NCI-H1694 treated with DMSO at 0.1 percent for 48 hours (cell line): ENCODE measurements around the gene IGSF9B.

ENCODE experiments used
- DNase-seq: peaks from one replicate; lab custom pipeline; 2025; lab: John Stamatoyannopoulos, UW

IGSF9B gene

DNA sequence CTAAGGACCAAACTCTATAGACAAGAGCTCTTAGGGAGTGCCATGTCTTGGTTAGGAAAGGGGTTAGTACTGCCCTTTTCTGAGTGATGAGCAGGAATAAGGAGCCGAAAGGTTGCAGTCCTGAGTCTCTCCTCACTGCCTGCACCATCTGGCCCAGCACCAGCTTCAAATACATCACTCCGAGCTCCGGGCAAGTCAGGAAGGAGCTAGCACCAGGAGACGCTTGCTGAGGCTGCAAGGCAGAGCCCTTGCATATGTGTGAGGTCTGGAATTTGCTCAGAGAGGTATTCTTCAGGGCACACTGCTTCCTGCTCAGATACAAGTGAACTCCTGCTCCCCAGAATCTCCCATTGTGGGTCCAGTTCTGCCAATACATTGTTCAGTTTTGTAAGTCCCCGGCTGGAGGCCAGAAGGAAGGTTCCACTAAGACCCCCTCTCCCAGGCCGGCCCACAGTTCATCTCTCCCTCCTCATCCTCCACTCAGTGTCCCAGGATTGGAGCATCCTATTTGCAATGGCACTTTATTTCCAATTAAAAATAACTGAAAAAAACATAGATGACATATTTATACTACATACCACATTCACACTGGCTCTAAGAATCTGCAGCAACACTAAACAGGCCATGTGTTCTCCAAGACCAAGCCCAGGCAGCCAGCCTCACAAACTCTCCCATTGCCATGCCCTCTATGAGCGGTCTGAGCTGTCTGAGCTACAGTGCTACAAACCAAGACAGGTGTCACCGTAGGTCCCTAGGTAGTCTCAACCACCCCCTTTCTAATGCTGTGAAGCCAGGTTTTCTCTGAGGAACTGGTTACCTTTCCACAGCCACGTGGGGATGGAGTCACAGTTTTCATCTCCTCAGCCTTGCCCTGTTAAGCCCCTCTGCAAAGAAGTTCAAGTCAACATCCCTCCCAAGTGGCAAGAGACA lies 56.3 kb downstream of the IGSF9B start:
- DNase-seq: no peak

DNA sequence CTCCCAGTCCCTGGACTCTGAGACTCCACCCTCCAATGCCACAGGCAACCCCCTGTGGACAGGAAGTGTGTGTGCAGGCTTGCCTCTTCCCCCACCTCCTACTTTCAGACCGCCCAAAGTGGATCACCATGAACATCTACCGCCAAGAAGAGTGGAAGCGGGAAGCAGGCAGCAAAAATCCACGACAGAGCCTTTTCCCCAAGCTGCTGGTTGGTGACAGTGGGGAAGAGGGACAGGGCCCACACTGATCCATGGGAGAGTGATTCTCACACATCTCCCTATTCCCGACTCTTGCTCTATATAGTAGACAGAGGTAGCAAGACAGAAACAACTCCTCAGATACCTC lies 58.0 kb downstream of the IGSF9B start:
- no peak for DNase-seq

DNA sequence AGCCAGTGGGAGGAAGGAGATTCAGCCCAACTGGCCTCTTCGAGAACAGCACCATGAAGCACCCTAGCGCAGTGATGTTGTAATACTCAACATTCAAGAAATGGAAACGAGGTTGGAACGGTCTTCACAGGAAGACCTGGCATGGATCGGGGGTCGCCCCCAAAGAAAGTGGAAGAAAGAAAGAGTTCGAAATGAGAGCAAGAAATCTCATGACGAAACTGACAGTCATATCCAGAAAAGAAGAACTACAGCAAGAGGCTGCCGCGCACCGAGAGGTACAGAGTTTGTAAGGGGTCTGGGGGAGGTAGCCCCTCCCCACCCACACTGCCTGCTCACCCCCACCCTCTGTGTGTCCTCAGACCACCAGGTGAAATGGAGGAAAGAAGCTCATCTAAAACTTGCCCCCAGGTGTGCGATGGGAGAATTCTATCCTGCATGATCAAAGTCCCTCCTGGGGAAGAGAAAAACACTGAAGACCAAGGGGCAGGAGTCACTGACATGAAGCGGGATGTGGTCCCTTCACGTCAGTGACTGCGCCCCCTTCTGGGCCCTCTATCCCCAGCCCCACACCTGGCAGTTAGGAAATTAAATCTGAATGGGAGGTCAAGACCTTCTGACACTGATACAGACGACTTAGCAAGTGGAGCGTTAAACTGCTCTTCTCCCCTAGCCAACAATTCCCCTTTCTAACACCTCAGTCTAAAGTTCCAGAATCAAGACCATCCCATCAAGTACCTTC lies 58.6 kb downstream of the IGSF9B start:
- no peak for DNase-seq

DNA sequence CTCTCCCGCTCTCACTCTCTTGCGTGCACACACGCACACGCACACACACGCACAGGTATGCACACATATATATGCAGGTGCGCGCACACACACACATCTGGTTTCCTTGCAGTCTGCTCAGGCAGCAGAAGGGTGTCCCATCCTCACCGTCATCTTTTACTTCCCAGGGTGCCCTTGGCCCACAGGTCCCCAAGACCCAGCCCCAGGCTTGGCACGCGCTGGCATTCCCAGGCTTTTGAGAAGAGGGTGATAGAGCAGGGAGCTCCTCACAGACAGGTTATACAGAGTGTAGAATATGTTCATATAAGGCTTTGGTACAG lies 59.5 kb downstream of the IGSF9B start:
- no peak for DNase-seq

DNA sequence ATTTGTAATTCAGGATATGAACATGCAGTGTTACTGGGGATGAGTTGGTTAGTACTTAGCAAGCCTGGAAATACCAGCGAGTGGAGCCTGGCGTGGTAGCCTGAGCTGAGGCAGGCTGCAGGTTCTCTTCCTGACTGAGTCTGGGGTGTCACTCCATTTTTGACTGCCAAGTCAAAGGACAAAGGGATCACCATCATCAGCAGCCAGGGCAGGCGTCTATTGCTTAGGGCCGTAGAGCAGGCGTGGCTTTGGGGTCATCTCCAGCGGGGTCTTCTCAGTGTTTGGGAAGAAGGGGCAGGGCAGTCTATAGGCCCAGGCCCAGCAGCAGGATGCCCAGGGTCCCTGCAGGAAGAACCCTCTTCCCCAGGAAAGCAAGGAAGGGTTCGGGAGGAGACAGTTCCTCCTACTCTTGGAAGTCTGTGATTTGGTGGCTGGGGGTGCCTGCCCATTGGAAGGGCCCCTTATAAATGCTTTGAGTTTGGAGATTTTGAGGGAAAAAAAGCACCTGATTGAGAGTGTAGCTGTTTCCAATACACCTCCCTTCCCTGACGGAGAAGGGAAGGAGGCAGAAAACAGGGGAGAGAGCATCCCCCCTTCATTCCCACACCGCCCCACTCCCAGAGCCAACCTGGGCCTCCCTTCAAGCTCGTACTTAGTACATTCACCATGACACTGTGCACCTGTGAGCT lies 60.0 kb downstream of the IGSF9B start:
- DNase-seq: no peak

DNA sequence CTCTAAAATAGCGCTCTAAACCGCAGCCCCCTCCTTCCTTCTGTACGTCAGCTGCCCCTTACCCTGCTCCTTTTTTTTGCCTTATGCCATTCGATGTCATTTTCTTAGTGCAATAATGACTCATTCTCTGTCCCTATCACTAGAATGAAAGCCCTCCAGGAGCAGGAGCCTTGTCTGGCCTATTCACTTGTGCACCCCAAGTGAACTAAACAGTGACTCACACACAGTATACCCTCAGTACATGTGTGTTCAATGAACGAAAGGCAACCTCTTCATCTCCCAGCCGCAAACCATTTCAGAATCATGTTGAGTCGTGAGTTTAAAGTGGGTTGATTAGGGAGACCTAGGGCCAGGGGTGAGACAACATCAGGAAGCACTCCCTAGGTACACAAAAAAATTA lies 60.7 kb downstream of the IGSF9B start:
- DNase-seq: no peak

DNA sequence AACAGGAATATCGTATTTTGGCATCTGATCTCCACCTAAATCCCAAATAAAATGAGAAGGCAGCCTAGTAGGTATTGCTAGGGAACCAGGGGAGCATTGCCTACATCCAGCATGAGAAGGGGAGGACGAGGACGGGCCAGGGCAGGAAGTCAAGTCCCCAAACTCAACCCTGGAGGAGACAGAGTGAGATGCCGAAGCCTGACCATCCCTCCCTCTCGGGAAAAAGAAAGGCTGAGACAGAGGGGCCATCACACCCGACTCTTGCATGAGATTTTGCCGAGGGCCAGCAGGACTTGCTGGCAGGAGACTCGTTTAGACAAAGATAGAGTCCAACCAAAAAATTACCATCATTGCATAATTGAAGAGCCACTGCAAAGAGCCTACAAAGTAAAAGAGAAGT lies 61.2 kb downstream of the IGSF9B start:
- DNase-seq: no peak

DNA sequence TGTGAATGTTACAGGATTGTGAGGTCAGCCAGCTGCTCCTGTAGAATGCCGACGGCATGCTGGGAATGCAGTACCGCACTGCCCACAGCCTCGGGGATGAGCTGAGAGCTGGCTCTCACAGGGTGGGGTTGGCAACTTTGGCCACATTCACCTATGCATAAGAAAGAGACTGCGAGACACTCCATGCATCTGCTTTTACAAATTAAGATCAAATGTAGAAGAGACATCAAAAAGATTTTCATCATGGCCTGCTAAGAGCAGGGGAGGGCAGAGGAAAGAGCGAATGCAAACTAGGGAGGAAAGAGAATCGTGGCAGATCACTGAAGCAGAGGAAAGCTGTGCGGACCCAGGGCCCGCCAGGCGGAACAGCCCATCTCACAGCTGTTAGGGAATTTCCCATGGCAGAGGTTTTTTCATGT lies 61.7 kb downstream of the IGSF9B start:
- DNase-seq: no peak

DNA sequence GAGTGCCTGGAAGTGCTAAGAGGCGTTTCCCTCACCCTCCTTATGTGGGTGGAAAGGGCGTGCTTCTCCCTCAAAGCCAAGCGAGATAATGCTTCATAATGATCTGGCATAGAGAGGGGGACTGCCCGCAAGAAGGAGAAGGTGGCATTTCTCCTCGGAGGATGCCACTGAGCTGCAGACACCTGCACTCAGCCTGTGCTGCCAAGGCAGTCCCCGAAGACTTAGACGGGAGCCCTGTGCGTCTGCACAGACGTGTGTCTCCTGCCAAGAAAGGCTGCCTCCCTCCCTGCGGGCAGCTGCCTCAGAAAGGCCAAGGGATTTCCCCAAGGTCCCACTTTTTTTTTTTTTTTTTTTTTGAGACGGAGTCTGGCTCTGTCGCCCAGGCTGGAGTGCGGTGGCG lies 63.4 kb downstream of the IGSF9B start:
- no peak for DNase-seq

DNA sequence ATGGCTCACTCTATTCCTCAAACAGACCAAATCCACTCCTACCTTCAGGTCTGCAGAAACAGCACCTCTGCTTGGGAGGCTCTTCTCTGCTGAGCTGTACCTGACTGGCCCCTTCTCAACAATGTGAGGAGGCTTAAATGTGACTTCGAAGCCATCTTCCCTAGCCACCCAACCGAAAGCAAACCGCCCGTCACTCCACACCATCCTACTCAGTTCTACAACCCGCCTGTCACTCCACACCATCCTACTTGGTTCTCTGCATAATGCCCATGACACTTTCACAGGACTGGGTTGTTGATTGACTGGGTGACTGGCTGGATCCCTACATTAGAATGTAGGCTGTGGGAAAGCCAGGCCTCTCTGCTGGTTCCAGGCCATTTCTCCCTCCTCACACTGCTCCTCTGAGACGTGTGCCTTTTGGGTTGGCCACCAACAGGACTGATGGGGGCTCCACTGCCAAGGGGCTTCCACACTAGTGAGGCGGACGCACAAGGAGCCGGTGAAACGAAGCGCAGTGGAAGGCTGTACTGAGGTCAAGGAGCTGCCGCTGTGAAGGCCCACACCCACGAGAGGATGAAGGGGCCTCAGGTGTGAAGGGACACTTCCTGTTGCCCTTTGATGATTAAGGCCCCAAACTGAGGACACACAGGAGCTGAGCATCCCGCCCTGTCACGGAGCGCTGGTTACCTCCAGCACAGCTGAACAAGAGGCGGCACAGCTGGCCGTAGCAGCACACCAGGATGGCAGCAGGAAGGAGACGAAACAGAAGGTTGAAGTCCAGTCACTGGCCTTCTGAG lies 64.0 kb downstream of the IGSF9B start:
- DNase-seq: no peak

DNA sequence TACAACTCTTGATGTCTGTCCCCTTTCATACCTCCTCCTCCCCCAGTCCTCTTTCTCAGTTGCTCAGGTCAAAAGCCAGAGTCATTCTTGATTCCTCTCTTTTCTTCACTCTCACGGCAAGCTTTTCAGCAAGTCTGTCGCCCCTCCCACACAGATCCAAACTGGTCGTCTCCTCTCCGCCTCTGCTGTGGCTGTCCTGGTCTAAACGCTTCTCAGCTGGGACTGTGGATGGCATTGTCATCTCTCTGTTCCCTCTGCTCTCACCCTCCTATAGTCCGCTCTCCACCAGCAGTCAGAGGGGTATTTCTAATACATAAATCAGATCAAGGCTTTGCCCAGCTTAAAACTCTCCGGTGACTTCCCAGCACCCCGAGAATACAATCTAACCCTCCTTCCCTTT lies 64.6 kb downstream of the IGSF9B start:
- DNase-seq: no peak

DNA sequence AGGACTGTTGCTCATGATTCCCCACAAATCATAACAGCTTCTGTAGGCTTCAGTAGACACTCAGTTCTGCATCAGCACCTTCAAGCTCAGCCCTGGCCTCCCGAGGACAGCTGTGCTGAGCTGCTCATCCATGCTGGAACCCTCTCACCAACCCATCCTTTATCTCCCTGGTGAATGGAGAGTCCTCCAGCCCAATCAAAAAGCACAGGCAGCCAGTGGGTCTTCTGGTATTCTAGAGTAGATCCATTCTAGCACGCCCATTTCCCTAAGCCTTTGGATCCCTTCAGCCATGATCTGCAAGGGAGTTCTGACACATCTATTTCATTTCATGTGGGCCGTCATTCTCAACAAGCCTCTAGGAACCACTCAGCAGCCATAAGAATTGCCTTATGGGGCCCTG lies 66.9 kb downstream of the IGSF9B start:
- no peak for DNase-seq

DNA sequence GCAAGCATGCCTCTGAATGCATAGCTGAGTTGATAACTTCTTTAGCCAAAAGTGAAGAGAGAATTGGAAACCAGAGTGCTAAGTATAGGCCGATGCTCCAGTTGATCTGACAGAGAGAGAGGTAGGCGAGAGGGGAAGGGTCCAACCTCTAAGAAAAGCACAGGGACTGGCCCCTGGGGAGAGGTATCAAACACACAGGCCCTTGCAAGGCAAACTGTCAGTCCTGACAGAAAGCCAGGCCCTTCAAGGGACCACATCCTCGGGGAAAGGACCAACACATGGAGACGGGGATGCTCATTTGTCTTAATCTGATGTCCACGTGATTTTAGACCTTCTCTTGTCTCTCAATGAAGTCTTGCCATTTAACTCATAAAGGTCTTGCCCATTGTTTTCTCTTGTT lies 67.6 kb downstream of the IGSF9B start:
- DNase-seq: no peak

DNA sequence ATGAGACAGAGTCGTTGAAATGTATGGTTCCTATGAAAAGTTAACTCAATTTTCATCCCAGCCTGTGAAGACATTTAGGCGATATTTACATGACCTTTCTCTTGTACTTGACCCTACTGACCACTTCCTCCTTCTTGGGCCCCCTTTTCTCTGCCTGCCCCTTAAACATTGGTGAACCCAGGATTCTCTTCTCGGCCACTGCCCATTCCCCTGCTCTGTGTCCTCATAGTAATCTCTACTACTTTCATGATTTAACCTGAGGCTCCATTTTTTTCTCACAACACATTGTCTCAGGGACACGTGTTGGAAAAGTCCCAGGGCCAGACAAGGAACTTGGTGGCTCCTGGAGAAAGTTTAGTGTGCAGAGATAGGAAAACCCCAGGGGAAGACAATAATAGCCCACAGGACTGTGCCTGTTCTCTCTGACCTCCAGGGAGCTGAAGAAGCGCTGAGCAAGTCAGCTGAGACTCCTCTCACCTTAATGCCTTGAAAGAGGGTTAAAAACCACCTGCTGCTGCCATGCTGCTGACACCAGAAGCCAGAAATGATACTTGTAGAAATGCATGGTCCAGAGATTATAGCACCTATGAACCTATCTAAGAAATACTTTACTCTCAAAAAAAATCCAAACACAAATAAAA lies 69.0 kb downstream of the IGSF9B start:
- no peak for DNase-seq

DNA sequence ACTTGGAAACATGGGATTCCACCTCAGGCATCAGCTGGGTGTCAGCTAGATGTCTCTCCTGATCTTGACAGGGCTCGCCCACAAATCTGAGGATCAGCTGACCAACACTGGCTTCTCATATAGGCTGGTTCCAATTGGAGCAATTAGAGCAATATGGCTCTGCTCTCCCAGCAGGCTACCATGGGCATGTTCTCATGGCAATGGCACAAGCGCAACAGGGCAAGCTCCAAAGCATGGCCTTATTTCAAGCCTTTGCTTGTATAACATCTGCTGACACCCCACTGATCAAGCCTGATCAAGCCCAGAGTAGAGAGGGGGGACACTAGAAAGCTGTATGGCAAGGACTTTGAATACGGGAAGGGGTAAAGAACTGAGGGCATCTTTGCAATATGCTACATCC lies 70.7 kb downstream of the IGSF9B start:
- no peak for DNase-seq

DNA sequence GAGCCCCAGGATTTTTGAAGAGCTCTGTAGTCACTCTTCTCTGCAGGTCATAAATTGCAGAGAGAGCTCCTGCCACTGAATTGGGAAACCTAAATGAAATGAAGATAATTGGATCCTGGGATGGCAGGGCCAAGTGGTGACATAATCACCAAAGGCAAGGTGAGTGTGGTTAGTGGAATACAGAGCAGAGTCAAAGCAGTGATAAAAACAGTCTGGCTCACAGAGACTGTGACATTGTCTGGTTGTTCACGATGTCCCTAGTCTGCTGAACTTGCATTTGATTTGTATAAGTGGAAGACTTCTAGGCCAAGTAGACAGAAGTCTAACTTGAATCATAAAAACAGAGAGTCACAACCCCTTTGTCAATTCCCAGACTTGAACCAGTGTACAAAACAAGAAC lies 84.6 kb downstream of the IGSF9B start:
- DNase-seq: no peak

DNA sequence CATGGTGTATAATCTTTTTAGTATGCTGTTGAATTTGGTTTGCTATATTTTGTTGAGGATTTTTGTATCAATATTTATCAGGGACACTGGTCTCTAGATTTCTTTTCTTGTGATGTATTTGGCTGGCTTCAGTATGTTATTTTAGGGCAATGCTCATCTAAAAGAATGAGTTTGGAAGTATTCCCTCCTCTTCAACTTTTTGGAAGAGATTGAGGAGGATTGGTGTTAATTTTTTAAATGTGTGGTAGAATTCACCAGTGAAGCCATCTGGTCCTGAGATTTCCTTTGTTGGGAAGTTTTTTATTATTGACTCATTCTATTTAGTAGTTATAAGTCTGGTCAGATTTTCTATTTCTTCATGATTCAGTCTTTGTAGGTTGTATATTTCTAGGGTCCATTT lies 89.3 kb downstream of the IGSF9B start:
- no peak for DNase-seq

DNA sequence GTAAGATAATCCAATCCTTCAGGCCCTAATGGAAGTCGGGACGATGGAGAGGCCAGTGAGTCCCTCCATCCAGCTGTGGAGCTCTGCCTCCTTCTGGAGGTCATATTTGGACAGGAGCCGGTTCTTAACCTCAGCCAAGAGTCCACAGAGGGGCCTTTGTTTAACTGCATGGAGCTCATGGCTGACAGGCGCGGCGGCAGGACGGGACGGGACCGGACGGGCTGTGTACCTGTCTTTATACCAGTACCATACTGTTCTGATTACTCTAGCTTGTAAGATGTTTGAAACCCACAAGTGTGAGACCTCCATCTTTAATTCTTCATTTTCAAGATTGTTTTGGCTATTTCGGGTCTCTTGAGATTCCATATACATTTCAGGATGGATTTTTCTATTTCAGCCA lies 91.3 kb downstream of the IGSF9B start:
- DNase-seq: no peak

DNA sequence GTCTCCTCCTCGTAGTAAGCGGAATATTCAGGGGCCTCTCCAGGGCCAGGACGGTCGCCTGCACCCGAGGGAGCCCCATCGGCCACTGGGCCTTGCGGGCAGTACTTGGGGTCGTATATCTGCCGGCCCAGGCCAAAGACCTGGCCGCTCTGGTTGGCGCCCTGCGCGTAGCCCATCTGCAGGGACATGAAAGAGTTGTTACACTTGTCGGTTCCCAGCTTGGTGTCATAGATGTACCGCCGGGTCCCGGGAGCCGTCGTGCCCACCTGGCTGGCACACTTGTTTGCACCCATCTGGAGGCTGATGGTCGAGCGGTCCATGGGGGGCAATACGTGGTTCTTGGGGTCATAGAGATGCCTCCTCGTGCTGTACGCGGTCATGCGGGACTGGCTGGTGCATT lies 92.0 kb downstream of the IGSF9B start:
- no peak for DNase-seq

DNA sequence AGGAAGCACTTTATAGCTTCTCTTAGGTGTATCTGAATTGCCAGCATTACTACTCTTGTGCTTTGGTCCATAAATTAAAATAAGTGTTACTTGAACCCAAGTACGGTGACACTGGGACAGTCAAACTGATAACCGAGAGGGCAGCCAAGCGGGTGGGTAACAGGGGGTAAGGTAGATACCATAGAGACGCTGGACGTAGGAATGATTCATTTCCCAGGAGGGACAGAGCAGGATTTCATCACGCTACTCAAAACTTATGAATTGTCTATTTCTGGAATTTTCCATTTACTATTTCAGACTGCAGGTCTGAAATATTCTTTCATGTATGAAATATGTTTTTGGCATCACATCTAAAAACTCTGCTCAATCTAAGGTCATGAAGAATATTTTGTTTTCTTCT lies 96.6 kb downstream of the IGSF9B start:
- no peak for DNase-seq
